Measurements from ENCODE around the gene ETS1. TPM values are rescaled to one million over a fixed set of nuclear protein-coding genes. Genes with fewer than 3 reads are reported as not detected.

Gene ETS1
- total RNA-seq, 2 donors from 2014 or later = 15.2 to 30.0 TPM

DNA sequence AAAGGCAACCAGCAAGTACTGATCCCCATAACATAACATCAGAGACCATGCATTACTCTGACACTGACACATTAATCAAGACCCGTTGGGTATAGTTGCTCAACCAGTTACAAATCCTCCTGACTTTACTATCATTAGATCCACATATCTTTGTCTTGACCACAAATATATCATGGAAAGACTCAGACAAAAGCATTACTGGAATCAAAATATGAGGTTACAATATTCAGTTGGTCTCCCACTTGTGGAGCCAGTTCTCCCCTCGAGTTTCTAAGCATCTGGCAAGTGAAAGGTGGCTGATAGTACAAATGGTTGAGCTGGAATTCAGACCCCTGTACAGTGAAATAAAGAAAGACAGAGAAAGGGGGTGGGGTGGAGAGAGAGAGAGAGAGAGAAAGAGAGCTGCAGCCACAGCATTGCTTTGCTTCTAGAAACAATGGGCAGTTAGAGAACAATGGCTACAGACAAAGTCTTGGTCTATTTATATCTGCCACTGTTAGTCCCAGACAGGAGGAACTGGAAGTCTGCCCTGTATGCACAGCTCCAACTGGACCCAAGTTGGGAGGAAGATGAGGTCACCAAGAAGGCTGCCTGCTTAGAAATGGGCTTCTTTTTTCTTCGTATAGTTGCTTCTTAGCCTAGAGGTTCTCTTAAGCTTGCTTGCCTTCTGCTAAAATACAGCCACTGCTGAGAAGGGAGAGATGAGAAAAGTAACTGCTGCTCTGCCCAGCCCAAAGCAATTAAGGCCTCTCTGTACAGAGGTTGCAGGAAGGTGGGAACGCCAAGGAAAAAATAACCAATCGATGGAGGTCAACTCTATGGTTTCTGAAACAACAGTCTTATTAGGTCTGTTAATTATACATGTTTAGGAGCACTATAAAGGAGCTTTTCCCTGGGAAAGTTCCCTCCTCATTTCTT, 85.5 kb downstream of the ETS1 start:
- Histone ChIP-seq H3K27me3 (replicated peaks; ENCODE audit: insufficient read depth) (no peaks in the 10 kb centered on the region), H3K4me3 (no peak overlapping the region), H3K9me3 (no peaks in the 10 kb centered on the region), H3K27ac (no peak overlapping the region), H3K4me1 (replicated peaks) (peaks cover 6% of the 10 kb centered on the region), H3K36me3 (no peaks in the 10 kb centered on the region)
- WGBS = 60% methylated on average over 5 of the region's 5 CpGs
- DNase-seq (ENCODE audit: low spot score) = no peak
- TF ChIP-seq POLR2A (IDR thresholded peaks at IDR 0.05) (no peak), POLR2AphosphoS5 (IDR thresholded peaks at IDR 0.05) (peak; percentile 11)
- TF ChIP-seq, protein P1, sequence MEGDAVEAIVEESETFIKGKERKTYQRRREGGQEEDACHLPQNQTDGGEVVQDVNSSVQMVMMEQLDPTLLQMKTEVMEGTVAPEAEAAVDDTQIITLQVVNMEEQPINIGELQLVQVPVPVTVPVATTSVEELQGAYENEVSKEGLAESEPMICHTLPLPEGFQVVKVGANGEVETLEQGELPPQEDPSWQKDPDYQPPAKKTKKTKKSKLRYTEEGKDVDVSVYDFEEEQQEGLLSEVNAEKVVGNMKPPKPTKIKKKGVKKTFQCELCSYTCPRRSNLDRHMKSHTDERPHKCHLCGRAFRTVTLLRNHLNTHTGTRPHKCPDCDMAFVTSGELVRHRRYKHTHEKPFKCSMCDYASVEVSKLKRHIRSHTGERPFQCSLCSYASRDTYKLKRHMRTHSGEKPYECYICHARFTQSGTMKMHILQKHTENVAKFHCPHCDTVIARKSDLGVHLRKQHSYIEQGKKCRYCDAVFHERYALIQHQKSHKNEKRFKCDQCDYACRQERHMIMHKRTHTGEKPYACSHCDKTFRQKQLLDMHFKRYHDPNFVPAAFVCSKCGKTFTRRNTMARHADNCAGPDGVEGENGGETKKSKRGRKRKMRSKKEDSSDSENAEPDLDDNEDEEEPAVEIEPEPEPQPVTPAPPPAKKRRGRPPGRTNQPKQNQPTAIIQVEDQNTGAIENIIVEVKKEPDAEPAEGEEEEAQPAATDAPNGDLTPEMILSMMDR (IDR thresholded peaks at IDR 0.05) = no peak
- intact Hi-C loops (cut with DNase I) = no loop called here

DNA sequence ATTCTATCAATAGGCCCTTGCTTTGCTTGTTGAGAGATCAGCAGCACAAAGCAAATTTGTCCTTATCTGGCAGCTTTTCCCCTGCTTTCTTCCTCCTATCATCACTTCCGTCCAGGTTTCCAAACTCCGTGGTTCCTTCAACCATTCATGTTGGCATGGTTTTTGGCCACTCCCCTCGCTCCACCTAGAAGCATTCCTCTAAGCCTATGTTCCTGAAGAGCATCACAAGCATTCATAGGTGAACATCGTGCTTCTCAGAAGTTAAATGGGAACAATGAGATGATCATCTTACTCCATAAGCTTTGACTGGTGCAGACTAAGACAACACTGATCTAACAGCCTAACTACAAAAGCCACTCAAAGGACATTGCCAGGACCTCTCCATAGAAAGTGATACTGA, 86.3 kb downstream of the ETS1 start:
- Histone ChIP-seq H3K4me1 (replicated peaks) (peaks cover 13% of the 10 kb centered on the region), H3K4me3 (no peak overlapping the region), H3K9me3 (no peaks in the 10 kb centered on the region), H3K36me3 (no peaks in the 10 kb centered on the region), H3K27me3 (replicated peaks; ENCODE audit: insufficient read depth) (no peaks in the 10 kb centered on the region), H3K27ac (no peak overlapping the region)
- no peak for TF ChIP-seq POLR2AphosphoS5 (IDR thresholded peaks at IDR 0.05)
- TF ChIP-seq, protein P1 (IDR thresholded peaks at IDR 0.05) = no peak
- TF ChIP-seq POLR2A (IDR thresholded peaks at IDR 0.05) = no peak
- intact Hi-C loops (cut with DNase I) = no loop called here
- no peak for DNase-seq (ENCODE audit: low spot score)
- whole genome bisulfite sequencing = 85% methylated on average over 4 of the region's 4 CpGs

- Histone ChIP-seq H3K36me3 (no peaks in the 10 kb centered on the region), H3K9me3 (no peaks in the 10 kb centered on the region), H3K27ac (no peak overlapping the region), H3K4me3 (no peak overlapping the region), H3K4me1 (replicated peaks) (peaks cover 15% of the 10 kb centered on the region), H3K27me3 (replicated peaks; ENCODE audit: insufficient read depth) (no peaks in the 10 kb centered on the region)
- no peak for DNase-seq (ENCODE audit: low spot score)
- intact Hi-C loops (cut with DNase I) = no loop called here
- WGBS = 85% methylated on average over 5 of the region's 5 CpGs
- TF ChIP-seq, protein P1 (IDR thresholded peaks at IDR 0.05) = no peak
- TF ChIP-seq POLR2AphosphoS5 (IDR thresholded peaks at IDR 0.05) = no peak
- no peak for TF ChIP-seq POLR2A (IDR thresholded peaks at IDR 0.05)
Measured at GRCh38 chr11:128500493-128500892, 86.9 kb downstream of the ETS1 start.

DNA sequence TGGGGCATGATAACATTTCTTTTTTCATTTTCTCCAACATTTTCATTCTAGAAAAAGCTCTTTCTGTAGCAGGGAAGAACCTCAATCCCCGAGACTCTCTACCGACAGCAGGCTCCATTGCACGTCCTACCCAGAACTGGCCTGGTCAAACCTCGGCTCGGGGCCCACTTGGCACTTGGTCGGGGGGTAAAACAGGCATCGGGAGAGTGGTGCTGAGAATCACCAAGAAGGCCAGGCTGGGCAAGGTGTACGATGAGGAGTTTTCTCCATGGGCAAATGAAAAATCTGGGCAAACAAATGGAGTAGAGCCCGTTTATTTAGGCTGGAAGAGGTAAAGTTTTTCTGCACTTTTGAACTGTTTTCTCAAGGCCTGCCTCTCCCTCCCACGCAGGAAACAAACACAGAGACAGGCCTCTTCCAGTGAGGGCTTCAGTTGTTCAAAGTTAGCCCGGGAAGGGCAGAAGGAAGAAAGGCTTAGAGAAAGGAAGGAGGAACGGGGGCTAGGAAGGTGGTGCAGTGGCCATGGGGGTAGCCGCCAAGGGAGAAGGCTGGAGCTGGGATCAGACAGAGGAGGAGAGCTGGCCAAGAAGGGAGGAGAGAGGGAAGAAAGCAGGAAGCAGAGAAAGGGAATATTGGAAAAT, 87.6 kb downstream of the ETS1 start:
- peaks cover 15% of the 10 kb centered on the region for H3K4me1 ChIP-seq (replicated peaks)
- no peak for DNase-seq (ENCODE audit: low spot score)
- H3K27me3 ChIP-seq (replicated peaks; ENCODE audit: insufficient read depth) = no peaks in the 10 kb centered on the region
- WGBS = 71% methylated on average over 13 of the region's 13 CpGs
- H3K36me3 ChIP-seq = no peaks in the 10 kb centered on the region
- H3K4me3 ChIP-seq = no peak overlapping the region
- intact Hi-C loops (cut with DNase I) = no loop called here
- no peaks in the 10 kb centered on the region for H3K9me3 ChIP-seq
- no peak overlapping the region for H3K27ac ChIP-seq
- TF ChIP-seq, protein P1 (IDR thresholded peaks at IDR 0.05) = no peak
- TF ChIP-seq POLR2A (IDR thresholded peaks at IDR 0.05) = no peak
- TF ChIP-seq POLR2AphosphoS5 (IDR thresholded peaks at IDR 0.05) = no peak

Data from prostate gland (tissue), 2 donors.